ENCODE measurements around the gene RAB6A. TPM values are rescaled to one million over a fixed set of nuclear protein-coding genes. Genes with fewer than 3 reads are reported as not detected.

The RAB6A gene
- total and polyA plus RNA-seq, 2 of the 8 experiments (the other 6 are each of a cell fraction or from before 2014, with no cell fraction given) = 24.4 to 88.6 TPM

GRCh38 chr11:73640592-73640991 is 120.3 kb downstream of the RAB6A start:
- TF ChIP-seq CHD2 (IDR thresholded peaks at IDR 0.05; ENCODE audit: low read length) (no peak), MAFK (IDR thresholded peaks at IDR 0.05; ENCODE audit: low read depth, low read length) (no peak), KDM5A (IDR thresholded peaks at IDR 0.05; ENCODE audit: low read length) (no peak), CHD1 (IDR thresholded peaks at IDR 0.05; ENCODE audit: low read depth, low read length) (no peak), ATF2 (IDR thresholded peaks at IDR 0.05; ENCODE audit: low read length) (no peak), POU5F1 (IDR thresholded peaks at IDR 0.05; ENCODE audit: low read depth, low read length) (no peak), SAP30 (IDR thresholded peaks at IDR 0.05; ENCODE audit: insufficient read depth, insufficient replicate concordance, low read length) (no peak), RFX5 (IDR thresholded peaks at IDR 0.05; ENCODE audit: borderline replicate concordance, low read depth, low read length) (no peak), CBX8 (IDR thresholded peaks at IDR 0.05; ENCODE audit: borderline replicate concordance, low read depth, low read length) (no peak)
- H3K56ac ChIP-seq (replicated peaks; ENCODE audit: insufficient read length, low read depth, low read length) = no peak overlapping the region
- no peak overlapping the region for H2BK20ac ChIP-seq (ENCODE audit: low read length)
- H2BK15ac ChIP-seq (ENCODE audit: low read length) = no peak overlapping the region
- no peak overlapping the region for H3K4me3 ChIP-seq (ENCODE audit: extremely low read depth in 1 of 4, insufficient read depth in 2 of 4, low read depth in 3 of 4, low read length in 4 of 4)
- H3K27me3 ChIP-seq (replicated peaks in 1 of 4; ENCODE audit: control insufficient read depth in 3 of 4, extremely low read depth in 1 of 4, insufficient read depth in 3 of 4, low read length in 3 of 4) = peaks cover 0 to 4% (median 0%) of the 10 kb centered on the region in 4 experiments; a peak in 2 of 7 replicates
- FAIRE-seq = no peak
- ChIA-PET POLR2A (ENCODE audit: partially characterized antibody) (interaction anchor here (1.0 kb wide), 1 partner anchor 216 kb away, joined by 3 read pairs; no protein-coding TSS in a partner anchor), CTCF (ENCODE audit: partially characterized antibody) (interaction anchor here (0.9 to 30.1 kb wide), 4 partner anchors 5 to 41 kb away, joined by 3 to 653 read pairs (median 328); partner anchors contain the start of gene PLEKHB1)
- H2BK120ac ChIP-seq (replicated peaks; ENCODE audit: low read depth, low read length) = no peak overlapping the region
- DNase-seq (ENCODE audit: low read depth in 1 of 2, low spot score in 2 of 2) = no peak
- no peaks in the 10 kb centered on the region for H4K20me1 ChIP-seq (replicated peaks in 1 of 2; ENCODE audit: control insufficient read depth in 1 of 2, insufficient read depth in 2 of 2, low read length in 2 of 2)
- H3K79me2 ChIP-seq (ENCODE audit: control insufficient read depth in 1 of 2, insufficient read depth in 2 of 2, low read length in 2 of 2) = no peaks in the 10 kb centered on the region
- no peak overlapping the region for H4K5ac ChIP-seq (ENCODE audit: insufficient read length, low read depth, low read length)
- peaks cover 0 to 2% (median 0%) of the 10 kb centered on the region in 4 experiments; a peak in 1 of 7 replicates for H3K4me1 ChIP-seq (replicated peaks in 1 of 4; ENCODE audit: control insufficient read depth in 3 of 4, insufficient read depth in 4 of 4, low read length in 3 of 4)
- H2BK5ac ChIP-seq (ENCODE audit: low read depth, low read length) = no peak overlapping the region
- no peak overlapping the region for H4K91ac ChIP-seq (replicated peaks; ENCODE audit: insufficient read length, low read length)
- peaks cover 3% of the 10 kb centered on the region; the same call in 1 of the 2 replicates for H3K23me2 ChIP-seq (ENCODE audit: low read depth, low read length)
- 78% methylated on average over 2 of the region's 2 CpGs; no CpG with 5 or more reads in 1 of the 2 experiments for WGBS, 2 experiments (ENCODE audit: extremely low coverage in 1 of 2, insufficient coverage in 1 of 2, insufficient read length in 1 of 2, insufficient replicate concordance in 2 of 2, low coverage in 1 of 2, low lambda C conversion rate in 2 of 2, missing lambda C conversion rate in 1 of 2)
- no peak overlapping the region for H3K4ac ChIP-seq (replicated peaks; ENCODE audit: insufficient read length, low read depth, low read length)
- no peak overlapping the region for H3K9ac ChIP-seq (replicated peaks in 1 of 4; ENCODE audit: extremely low read depth in 1 of 4, low read depth in 3 of 4, low read length in 3 of 4)
- H4K8ac ChIP-seq (ENCODE audit: extremely low read depth, insufficient read depth, low read length) = no peak overlapping the region
- H3K27ac ChIP-seq (ENCODE audit: low read depth, low read length) = no peak overlapping the region
- H2AK5ac ChIP-seq (ENCODE audit: low read depth, low read length) = no peak overlapping the region
- no peaks in the 10 kb centered on the region for H3K79me1 ChIP-seq (ENCODE audit: low read depth, low read length)
- H3K36me3 ChIP-seq (ENCODE audit: control insufficient read depth in 2 of 4, insufficient read depth in 4 of 4, low read length in 3 of 4) = no peaks in the 10 kb centered on the region
- no peak overlapping the region for H2AFZ ChIP-seq (ENCODE audit: low read length)
- no peak overlapping the region for H3K18ac ChIP-seq (ENCODE audit: extremely low read depth, low read length)
- H3K4me2 ChIP-seq (ENCODE audit: insufficient read depth in 1 of 2, low read depth in 2 of 2, low read length in 2 of 2) = no peak overlapping the region
- H2BK12ac ChIP-seq (ENCODE audit: low read depth, low read length) = no peak overlapping the region
- H3K9me3 ChIP-seq (ENCODE audit: insufficient read depth in 2 of 2, low read depth in 1 of 2, low read length in 1 of 2) = no peaks in the 10 kb centered on the region
- H3K23ac ChIP-seq (ENCODE audit: insufficient read length) = no peak overlapping the region
- H3K14ac ChIP-seq (ENCODE audit: insufficient read length) = no peak overlapping the region

All from H1 (cell line).